ENCODE data around the gene NAA38.

The NAA38 gene

DNA sequence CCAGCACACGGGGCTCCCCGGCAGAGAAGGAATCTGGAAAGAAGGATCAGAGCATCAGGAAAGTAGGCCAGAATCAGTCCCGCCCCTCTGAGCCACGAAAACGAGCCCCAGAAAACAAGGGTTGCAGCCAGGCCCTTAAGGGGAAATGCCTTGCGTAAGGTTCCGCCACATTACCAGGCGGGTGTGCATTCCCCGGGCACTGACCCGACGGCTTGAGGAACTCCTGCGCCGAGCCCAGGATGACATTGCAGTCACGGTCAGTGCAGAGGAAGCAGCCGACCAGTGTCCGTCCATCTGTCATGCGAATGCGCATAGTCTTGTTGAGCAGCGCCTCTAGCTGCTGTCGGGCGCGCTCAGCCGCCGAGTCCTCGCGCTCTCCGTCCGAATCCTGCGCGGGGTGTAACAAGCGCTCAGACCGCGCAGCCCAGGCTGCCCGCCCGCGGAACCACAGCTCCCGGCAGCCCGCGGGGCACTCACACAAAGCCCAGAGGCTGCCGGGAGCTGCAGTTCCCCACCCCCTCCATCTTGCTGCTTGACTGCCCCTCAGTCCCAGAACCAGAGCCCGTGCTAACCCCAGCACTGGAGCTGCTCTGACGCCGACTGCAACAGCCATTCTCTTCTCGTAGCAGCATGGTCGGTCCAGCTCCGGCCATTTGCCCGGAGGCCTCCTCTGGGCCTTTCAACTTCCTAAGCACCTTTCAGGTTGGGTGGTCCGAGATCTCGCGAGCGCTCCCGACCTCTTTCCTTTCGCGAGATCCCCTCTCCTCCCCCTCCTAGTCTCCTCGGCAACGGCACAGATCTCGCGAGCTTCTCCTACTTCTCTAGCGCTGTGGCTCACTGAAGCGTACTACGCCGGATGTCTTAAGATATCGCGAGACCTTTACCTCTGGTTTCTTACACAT lies at the start of gene NAA38:
Gene NAA38 (minus strand): TSS at position 749 of the 902 bp plus-strand sequence. CDS start 96 bp downstream, at position 653.
- DNase-seq: peak; percentile 91

DNA sequence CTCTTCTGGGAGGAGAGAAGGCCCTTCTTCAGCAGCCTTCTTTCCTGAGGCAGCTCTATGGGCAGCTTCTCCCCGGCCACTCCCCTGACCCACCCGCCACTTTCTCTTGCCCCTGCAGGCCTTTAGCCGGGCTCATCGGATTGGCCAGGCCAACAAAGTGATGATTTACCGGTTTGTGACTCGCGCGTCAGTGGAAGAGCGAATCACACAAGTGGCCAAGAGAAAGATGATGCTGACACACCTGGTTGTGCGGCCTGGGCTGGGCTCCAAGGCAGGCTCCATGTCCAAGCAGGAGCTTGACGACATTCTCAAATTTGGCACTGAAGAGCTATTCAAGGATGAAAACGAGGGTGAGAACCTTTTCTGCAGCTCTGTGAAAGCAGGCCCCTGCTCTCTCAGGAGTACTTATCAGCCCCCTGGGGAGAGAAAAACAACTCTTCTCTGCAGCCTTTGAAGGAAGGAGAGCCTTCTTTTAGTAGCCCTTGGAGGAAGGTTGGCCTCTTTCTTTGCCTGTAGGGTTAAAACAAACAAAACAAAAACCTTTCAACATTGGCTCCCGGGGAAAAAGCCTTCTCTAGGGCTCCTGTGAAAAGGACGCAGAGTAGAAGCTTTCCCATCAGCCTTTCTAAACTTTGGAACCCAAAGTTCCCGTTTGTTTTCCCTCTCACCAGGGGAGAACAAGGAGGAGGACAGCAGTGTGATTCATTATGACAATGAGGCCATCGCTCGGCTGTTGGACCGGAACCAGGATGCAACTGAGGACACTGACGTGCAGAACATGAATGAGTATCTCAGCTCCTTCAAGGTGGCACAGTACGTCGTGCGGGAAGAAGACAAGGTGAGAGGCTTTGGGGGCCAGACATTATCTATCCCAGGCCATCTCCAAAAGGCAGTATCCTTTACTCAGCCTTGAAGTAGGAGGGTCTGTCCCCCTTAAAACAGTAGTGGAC lies 46.1 kb upstream of the NAA38 start:
- no peak for DNase-seq

GRCh38 chr17:7897773-7898172 lies 40.4 kb upstream of the NAA38 start:
- DNase-seq: no peak

DNA sequence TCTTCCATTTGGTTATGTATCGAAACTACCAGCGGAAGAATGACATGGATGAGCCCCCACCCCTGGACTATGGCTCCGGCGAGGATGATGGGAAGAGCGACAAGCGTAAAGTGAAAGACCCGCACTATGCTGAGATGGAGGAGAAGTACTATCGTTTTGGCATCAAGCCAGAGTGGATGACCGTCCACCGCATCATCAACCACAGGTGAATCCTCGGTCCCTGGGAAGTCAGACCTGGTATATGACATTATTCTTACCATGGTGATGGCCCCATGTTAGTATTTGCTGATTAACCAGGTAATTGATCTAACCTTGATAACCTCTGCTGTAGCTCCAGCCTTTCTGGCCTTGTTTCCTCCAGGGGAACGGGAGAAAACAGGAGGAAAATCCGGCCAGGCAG lies 39.7 kb upstream of the NAA38 start:
- DNase-seq: no peak

DNA sequence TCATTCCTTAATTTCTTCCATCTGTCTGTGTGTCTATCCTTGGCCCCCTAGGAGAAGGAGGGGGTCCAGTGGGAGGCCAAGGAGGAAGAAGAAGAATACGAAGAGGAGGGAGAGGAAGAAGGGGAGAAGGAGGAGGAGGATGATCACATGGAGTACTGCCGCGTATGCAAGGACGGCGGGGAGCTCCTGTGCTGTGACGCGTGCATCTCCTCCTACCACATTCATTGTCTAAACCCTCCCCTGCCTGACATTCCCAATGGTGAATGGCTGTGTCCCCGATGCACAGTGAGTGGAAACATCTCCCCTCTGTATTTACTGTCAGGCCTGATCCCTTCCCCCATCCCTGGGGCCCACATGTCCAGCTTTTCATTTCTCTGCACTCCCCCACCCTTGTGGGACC lies 37.5 kb upstream of the NAA38 start:
- no peak for DNase-seq

- no peak for DNase-seq
Measured at GRCh38 chr17:7894226-7894625, 36.9 kb upstream of the NAA38 start.

- no peak for DNase-seq
Measured at GRCh38 chr17:7893187-7893880, 36.0 kb upstream of the NAA38 start.

DNA sequence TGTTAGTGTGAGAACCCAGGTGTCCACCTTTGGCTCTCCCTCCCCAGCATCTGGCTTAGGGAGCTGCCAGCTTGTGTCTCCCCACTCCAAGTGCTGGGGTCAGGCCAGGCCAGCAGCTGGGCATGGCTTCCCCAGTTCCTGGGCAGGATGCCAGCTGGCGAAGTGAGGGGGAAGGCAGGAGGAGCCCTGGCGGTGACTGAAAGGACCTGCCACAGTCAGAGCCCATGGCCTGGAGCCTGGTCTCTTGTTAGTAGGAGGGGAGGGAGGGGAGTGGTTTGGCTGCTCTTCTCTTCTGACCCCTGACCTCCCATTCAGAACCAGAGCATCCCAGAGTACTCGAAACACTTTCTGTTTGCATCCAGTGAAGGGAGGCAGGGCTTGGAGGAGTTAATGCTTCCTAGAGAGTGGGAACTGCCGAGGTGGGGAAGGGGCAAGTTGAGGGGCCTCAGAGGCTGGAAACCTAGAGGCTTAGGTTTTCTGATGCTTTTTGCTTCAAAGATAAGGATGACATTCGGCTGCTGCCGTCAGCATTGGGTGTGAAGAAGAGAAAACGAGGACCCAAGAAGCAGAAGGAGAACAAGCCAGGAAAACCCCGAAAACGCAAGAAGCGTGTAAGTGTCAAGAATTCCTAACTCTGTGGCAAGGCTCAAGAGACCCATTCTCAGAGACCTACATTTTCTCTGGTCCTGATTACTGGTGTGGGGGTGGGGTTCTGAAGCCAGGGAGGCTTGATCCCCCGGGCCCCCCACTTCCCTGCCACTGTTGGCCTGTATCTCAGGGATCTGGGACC lies 32.0 kb upstream of the NAA38 start:
- peak; percentile 86 for DNase-seq

DNA sequence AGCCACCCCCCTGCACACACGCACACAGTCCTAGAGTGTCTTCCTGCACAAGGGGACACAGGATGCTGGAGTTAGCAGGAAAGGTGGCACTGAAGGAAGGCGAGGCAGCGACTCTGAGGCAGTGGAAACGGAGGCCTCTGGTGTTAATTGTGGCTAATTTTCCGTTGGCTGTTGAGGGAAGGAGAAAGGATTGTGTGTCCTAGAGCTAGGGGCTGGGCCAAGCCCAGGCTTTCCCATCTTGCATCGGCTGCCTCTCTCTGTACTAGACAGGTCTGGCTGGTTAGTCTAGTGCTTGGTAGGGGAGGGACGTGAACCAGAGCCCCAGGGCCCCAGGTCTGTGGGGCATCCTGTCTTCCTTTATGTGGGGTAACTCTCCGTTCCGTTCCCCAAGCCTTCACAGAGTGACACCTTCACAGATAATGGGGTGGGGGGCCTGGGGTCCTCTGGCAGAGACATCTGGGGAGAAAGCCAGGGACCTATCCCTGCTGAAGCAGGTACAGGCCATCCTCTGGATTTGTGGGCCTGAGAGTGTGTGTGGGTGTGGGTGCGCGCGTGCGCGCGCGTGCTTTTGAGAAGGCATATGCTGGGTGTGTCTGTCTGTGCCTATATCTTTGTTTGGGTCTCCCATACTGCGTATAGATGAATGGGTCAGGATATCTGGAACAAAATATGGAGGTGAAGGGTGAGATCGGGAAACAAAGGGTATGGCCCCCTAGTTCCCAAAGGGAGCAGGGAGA lies 31.0 kb upstream of the NAA38 start, which contains the start of gene CHD3:
Gene CHD3 (plus strand): TSS at position 606 of the 737 bp plus-strand sequence. CDS start 212 bp downstream, outside the sequence.
- no peak for DNase-seq

DNA sequence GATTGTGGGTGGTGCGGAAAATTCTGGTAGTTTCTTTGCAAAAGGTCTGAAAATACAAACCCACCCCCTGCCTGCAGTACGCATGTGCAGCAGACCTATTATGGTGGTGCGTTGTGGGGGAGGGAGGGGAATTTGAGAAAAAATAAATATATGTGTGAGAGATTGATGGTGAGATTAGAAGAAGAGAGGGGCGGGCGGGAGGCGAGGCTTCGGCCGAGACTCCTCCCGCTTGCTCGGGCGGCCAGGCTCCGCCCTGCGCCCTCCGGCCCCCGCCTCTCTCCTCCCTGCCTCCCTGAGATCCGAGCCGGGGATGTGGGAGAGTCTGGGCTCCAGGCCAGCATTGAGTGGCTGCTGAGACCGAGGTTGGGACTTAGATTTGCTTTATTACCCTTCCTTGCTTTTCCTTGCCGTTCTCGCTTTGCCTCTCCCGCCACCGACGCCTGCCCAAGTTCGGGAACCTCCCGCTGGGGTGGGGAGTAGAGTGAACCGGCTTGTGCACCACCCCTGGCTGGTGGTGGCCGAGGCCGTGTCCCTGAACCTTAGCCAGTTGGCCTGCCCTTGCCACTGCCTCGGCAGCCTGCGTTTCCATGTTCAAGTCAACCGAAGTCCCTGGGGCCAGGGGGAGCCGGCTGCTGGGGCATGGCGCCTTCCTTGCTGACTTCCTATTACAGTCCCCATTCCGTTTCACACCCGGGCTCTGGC lies 30.3 kb upstream of the NAA38 start:
- peak; percentile 76 for DNase-seq

DNA sequence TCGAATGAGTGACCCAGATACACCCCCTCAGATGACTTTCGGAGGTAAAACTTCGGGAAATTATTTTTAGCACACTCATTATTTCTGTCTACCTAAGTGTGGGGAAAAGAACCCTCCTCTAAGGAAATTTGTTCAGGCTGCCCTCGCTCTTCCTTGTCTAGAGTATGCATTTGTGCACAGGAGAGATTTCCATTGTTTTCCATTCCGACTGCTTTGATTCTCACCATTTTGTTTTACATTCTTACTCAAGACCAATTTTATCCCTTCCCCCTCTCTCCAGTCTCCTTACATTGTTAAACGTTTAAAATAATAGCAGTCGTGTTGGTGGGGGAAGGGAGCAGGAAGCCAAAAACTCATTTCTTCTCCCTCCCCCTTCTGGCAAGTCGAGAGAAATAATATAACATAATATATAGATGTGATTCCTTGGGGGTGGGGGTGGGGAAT lies 29.7 kb upstream of the NAA38 start:
- DNase-seq: no peak

GRCh38 chr17:7886227-7887037 lies 29.1 kb upstream of the NAA38 start:
- DNase-seq: no peak

DNA sequence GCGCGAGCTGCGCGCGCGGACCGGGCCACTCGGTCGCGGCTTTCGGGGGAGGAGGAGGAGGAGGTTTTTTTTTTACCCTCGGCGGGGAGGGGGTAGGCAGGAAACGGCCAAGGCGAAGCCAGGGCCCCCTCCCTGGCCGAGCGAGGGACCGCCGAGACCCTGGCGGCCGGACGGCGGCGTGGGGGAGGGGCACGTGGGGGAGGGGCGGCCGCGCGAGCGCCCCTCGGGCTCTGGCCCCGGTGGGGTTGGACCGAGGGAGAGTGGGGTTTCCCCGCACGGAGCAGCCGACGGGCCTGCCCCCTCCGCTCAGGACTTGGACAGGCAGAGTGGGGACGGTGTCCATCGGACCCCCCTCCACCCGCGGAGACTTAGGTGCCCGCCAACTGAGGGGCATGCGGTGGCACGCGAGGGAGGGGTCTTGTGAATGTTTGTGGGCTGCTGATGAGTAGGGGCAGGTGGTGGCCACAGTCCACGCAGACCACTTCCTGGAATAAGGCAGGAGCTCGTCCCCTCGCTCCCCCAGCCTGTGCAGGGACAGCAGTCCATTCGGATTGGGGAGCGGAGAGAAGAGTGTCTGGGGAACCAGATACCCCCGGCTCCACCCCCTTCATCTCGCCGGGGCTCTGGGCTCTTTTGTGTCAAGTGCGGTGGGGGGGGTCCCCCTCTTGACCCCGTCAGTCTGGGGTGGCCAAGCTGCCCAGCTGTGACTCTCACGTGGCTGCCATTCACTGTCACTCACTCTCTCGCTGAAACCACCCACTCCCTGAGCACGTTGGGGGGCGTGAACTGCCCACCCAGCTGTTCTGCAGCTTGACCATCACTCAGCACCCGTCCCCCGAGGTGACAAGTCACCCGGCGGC lies 28.2 kb upstream of the NAA38 start:
- DNase-seq: no peak

GRCh38 chr17:7884581-7885366 lies 27.4 kb upstream of the NAA38 start:
- no peak for DNase-seq

- DNase-seq: no peak
Measured at GRCh38 chr17:7883781-7884386, 26.5 kb upstream of the NAA38 start.

- no peak for DNase-seq
Measured at GRCh38 chr17:7882629-7883028, 25.3 kb upstream of the NAA38 start.

- DNase-seq: no peak
Measured at GRCh38 chr17:7882068-7882467, 24.7 kb upstream of the NAA38 start.

Measured in COR-L47 (cell line).